Muscle of arm (tissue), 12 donors: ENCODE results near the gene LRRC37B. TPM values are rescaled to one million over a fixed set of nuclear protein-coding genes. Genes with fewer than 3 reads are reported as not detected.
A peak's percentile ranks its signal among the peaks of the same experiment; 100 is the strongest.
"Not testable (repeated sequence)": the region's sequence is repeated elsewhere in the genome, so short reads cannot be mapped to it uniquely, and the experiment has no call there.

Source experiments
- DNase-seq: peaks from one replicate; pipeline ENCODE4 v3.0.0-alpha.2; 2013
- polyA plus RNA-seq, 12 donors: library from polyadenylated mRNA; unstranded; fragments of 120-200 nt; gene quantifications; one replicate each; pipeline ENCODE4 v1.2.1, GENCODE V29; 2013; ENCODE audit not compliant: insufficient read length in 12 of 12

LRRC37B gene
- polyA plus RNA-seq, 12 donors = 6.9 to 28.8 (median 13.4) TPM; not detected in 1

DNA sequence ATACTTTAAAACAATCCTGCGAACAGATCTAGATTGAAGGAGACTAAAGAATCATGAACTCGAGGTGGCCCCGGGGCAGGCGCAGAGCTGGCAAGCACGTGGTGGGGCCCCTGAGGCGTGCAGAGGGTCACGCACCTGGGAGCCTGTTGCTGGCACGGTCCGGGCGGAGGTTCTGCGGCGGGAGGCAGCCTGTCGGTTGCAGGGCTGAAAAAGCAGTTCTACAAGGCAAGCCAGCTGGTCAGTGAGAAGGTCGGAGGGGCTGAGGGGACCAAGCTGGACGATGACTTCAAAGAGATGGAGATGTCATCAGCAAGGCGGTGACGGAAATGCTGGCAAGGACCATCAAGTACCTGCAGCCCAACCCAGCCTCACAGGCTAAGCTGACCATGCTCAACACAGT, 33.1 kb downstream of the LRRC37B start:
- not testable (repeated sequence) for DNase-seq

GRCh38 chr17:32041306-32041875, 34.2 kb downstream of the LRRC37B start:
- DNase-seq = not testable (repeated sequence)

DNA sequence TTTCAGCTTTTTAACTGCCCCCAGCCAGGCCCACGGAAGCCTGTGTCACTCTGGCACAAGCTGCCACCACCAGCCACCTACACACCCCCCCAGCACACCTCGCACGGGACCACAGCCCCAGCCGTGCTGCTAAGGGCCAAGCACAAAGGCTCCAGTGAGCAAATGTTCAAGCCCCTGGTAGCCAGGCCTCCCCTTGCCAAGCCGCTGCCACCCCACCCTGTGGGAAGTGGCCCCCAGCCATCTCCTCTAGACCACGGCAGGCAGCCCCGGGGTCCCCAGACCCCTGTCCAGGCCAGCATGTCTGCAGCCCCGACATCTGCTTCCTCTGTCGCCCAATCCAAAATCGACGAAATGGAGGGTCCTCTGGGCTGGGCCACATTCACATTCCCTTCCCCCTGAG, 35.1 kb downstream of the LRRC37B start:
- not testable (repeated sequence) for DNase-seq

- not testable (repeated sequence) for DNase-seq
These were observed 38.4 kb downstream of the LRRC37B start for GRCh38 chr17:32045611-32046010.

GRCh38 chr17:32047663-32048062, 40.5 kb downstream of the LRRC37B start:
- not testable (repeated sequence) for DNase-seq

GRCh38 chr17:32054985-32055384, 47.8 kb downstream of the LRRC37B start:
- DNase-seq = not testable (repeated sequence)

GRCh38 chr17:32055425-32055824, 48.2 kb downstream of the LRRC37B start:
- DNase-seq = not testable (repeated sequence)

GRCh38 chr17:32056500-32056899, 49.3 kb downstream of the LRRC37B start:
- not testable (repeated sequence) for DNase-seq

DNA sequence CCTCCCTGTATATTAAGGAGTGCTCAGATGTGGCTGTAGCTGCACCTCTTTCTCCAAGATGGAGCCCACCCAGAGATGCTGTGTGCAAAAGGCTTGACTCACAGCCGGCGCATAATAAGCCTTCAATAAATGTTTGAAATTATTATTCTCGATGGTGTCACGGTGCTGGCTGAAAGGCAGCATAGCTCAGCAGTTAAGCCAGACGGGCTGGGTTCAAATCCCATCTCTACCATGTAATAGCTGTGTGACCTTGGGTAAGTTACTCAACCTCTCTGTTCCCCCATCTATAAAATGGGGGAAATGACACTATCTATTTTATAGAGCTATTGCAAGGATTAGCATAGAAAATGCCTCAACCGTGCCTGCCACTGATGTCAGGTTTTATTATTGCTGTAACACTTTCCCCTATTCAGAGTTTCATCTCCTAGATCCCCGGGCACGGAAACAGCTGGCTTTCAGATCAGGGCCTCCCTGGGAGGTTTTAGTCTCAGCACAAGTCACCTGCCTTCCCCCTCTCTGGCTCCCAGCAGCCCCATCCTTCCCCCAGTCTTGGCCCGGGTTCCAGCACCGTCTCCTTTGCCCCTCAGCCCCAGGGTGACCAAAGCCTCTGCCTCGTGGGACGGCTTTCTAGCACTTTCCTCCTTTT, 50.4 kb downstream of the LRRC37B start:
- DNase-seq = not testable (repeated sequence)

- not testable (repeated sequence) for DNase-seq
These were observed 53.5 kb downstream of the LRRC37B start for GRCh38 chr17:32060695-32061094.

GRCh38 chr17:32061840-32062239, 54.7 kb downstream of the LRRC37B start:
- DNase-seq = not testable (repeated sequence)

- not testable (repeated sequence) for DNase-seq
These were observed 56.9 kb downstream of the LRRC37B start for GRCh38 chr17:32064091-32064490.

DNA sequence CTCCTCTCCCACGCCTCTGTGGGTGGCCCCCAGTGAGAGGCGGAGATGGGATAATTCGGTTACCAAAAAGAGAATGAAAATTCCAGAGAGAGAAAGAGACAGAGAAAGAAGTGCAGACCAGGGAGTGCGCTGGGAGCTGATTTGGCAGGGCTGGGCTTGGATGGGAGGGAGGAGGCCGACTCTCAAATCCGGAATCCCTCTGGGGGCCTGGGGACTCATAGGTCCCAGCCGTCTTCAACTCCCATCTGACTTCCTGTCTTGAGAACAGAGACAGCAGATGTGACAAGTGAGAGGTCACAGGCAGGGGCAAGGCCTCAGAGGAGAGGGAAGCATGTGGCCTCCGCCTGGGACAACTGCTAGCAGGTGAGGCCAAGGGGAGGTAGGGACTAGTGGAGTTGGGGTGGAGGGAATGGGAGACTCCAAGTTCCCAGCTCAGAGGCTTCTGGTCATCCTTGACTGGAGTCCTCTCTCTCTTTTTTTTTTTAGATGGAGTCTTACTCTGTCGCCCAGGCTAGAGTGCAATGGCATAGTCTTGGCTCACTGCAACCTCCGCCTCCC, 59.0 kb downstream of the LRRC37B start:
- not testable (repeated sequence) for DNase-seq

DNA sequence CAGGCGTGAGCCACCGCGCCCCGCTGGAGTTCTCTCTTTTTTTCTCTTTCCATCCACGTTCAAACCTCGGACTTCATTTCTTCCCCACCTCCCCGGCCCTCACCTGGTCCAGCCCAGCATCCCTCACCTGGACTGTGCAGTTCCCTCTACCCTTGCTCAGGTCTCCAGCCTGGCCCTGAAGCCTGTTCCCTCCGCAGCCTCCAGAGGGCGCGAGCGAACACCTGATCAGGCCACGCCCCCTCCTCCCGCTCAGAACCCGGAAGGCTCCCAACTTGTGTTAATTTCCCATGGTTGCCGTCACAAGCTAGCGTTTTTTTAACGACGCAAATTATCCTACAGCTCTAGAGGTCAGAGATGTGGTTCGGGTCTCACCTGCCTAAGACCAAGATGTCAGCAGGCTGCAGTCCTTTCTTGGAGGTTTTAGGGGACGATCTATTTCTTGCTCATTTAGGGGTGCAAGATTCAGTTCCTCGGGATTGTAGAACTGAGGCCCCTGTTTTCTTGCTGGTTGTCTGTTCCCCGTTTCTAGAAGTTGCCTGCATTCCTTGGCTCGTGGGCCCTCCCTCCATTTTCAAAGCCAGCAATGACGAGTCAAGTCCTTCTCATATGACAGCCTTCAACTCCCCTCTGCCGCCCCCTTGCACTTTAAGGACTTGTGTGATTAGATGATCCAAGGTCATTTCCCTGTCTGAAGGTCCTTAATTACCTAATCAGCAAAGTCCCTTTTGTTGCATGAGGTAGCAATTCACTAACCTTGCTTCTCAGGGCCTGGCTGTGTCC, 59.9 kb downstream of the LRRC37B start:
- DNase-seq = not testable (repeated sequence)

DNA sequence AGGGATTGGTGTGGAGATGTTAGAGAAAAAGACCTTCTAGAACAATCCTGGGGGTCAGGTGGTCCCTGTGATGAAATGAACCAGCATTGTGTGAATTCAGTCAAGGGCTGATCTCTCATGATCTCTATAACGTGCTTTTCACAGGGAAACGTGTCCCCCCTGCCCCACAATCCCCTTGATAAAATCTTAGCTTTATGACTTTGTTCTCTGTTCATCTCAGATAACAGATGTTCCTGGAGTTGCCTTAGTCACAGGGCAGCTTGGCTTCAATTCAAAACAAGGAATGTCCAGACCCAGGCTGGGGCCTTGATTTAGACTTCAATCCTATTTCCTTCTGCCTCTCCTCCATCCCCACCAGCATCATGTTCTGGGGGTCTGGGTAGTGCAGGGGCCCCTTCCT, 61.9 kb downstream of the LRRC37B start:
- DNase-seq = not testable (repeated sequence)

DNA sequence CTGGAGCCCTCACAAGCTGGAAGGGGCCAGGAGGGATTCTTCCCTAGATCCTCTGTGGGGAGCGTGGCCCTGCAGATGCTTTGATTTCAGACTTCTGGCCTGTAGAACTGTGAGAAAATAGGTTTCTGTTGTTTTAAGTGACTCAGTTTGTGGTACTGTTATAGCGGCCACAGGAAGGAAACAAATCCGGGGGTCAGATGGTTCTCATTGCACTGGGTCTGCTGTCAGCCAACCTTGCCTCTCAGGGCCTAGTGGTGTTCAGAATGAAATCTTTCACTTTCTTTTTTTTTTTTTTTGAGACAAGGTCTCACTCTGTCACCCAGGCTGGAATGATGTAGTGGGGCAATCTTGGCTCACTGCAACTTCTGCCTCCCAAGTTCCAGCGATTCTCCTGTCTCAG, 64.8 kb downstream of the LRRC37B start:
- DNase-seq = not testable (repeated sequence)

DNA sequence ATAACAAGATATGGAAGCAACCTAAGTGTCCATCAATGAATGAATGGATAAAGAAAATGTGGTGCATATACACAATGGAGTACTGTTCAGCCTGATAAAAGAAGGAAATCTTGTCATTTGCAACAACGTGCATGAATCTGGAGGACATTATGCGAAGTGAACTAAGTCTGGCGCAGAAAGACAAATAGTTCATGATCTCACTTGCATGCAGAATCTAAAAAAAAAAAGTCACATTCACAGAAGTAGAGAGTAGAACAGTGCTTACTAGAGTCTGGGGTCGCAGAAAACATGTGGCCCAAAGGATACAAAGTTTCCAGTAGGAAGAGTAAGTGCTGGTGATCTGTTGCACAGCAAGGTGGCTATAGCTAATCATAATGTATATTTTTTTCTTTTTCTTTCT, 65.9 kb downstream of the LRRC37B start:
- DNase-seq = not testable (repeated sequence)

DNA sequence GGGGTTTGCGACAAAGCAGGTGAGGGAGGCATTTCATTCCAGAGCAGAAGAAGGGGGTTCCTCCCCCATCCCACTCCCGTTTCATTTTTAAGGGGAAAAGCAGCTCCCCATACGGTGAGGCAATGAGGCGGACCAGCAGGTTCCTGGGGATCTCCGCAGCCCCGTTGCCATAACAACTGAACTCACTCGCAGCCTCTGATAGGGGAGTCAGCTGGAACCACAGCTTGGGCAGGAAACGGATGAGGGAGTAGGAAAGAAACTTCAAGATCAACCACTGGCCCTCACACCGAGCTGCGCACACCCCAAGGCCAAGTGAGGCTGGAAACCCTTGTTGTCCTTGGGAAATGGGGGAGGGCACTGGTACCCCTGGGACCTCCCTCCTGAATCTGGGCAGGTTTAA, 72.6 kb downstream of the LRRC37B start:
- DNase-seq = peak; percentile 47

DNA sequence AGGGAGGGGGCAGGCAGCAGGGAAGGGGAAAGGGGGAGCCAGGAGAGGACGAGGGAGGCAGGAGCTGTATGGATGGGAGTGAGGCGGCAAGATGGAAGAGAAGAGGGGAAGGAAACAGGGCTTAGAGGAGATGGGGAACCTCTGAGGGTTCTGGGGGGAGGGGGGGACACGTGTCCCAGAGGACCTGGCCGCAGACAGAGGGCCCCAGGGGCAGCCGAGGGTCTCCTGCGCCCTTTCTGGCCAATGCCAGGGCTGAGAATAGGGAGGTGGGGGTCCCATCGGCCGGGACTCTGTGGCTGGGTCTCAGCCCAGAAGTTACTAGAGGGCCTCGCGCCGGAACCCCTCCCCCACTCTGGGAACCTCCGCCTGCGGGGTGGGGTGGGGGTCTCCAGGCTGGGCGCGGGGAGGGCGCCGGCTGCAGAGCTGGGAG, 76.4 kb downstream of the LRRC37B start:
- peak; percentile 22 for DNase-seq

DNA sequence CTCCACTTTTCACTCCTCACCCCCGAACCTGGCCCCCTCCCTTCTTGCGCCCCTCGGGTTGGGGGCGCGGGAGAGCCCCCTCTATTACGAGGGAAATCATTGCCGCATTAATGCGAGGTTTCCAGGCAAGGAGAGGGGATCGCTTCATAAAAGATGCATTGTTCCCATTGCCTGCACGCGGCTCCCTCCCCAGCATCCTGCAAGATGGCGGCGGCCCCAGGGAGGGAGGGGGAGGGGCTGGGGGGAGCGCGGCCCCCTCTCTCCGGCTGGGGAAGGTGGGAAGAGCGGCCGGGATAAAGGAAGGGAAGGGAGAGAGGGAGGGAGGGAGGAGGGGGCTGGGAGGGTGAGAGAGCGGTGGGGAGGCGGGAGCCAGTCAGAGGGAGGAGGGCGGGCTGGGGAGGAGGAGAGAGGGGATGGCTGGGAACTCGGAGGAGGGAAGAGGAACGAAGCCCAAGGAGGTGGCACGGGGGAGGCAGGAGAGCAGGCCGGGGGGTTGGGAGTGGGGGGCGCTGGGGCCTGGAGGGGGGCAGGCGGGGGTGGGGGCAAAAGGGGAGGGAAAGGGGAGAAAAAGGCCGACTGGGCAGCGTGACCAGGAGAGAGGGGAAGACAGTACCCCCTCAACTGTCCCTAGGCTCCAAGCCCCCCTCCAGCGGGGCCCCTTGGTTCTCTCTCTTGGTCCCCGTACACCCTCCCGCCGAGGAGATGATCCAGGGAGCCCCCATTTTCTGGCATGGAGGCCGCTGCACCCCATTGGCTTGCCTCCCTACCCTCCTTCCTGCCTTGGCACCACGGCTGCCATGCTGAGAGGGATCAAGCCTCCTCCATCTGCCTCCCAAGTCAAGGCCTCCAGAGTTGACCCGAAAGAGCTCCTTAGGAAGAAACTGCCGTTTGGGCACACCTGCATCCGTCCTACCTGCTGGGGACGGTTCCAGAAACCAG, 77.1 kb downstream of the LRRC37B start:
- DNase-seq = peak; percentile 67
